Endometrial microvascular endothelial cells (primary cell): ENCODE measurements around the gene TM4SF20. TPM values are rescaled to one million over a fixed set of nuclear protein-coding genes. Genes with fewer than 3 reads are reported as not detected.
"Not testable (repeated sequence)": the region's sequence is repeated elsewhere in the genome, so short reads cannot be mapped to it uniquely, and the experiment has no call there.

Source experiments
- in situ Hi-C: cut with HindIII; loops from 2 replicates; pipeline ENCODE4 v1.10.0; 2017; ENCODE audit warnings: low sequenced_read_pairs, low pct_unique_long_range_greater_than_20kb; ENCODE audit errors: inconsistent ontology term
- total RNA-seq: library from RNA; depleted of rRNA; stranded (reverse); fragments of >200 nt; gene quantifications from one replicate; pipeline ENCODE4 v1.2.3, GENCODE V29; 2015; ENCODE audit errors: inconsistent ontology term

The TM4SF20 gene
- total RNA-seq, 1 donor from 2014 or later = not detected

DNA sequence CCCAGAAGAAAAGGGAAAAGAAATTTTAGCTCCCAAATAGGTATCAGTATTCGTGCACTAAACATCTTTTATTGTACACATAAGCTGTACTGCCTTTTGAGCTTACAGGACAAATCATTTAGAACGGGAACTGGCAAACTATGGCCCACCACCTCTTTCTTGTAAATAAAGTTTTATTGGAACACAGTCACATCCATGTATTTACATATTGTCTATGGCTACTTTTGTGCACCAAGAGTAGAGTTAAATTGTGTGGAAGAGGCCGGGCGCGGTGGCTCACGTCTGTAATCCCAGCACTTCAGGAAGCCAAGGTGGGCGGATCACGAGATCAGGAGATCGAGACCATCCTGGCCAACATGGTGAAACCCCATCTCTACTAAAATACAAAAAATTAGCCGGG lies 5.7 kb downstream of the TM4SF20 start:
- in situ Hi-C loops = no loop called here

GRCh38 chr2:227370791-227371312 lies 8.3 kb downstream of the TM4SF20 start:
- in situ Hi-C loops = no loop called here

DNA sequence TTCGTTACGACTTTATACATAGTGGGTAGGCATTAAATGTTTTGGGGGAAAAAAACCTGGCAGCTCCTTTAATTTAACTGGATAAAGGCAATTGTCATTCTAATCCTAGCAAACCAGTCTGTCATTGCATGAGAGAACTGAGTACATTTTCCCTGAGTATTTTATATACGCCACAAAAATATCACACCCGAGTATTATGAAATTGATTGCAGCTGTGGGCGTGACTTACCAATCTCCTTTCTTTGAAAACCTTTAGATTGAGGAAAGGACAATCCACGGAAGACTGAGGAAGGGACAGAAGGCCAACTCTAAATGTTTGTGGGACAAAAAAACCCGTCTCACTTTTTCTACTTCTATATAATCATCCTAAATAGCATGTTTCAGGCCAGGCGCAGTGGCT lies 9.0 kb downstream of the TM4SF20 start:
- in situ Hi-C loops = no loop called here

- in situ Hi-C loops = no loop called here
Measured at GRCh38 chr2:227368574-227368973, 10.5 kb downstream of the TM4SF20 start.

DNA sequence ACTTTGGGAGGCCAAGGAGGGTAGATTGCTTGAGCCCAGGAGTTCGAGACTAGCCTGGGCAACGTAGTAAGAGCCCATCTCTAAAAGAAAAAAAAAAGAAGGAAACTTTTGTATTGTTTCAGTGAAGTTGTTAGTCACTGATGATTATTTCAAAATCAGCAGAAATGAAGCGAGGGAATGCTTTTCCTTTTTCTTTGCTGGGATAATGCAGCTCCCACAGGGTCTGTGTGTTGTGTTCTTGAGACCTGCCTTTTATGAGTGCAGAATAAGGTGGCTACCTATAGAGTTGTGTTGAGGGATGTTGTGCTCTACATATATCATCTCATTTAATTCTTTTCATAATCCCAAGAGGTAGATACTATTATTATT lies 11.7 kb downstream of the TM4SF20 start:
- in situ Hi-C loops = no loop called here

DNA sequence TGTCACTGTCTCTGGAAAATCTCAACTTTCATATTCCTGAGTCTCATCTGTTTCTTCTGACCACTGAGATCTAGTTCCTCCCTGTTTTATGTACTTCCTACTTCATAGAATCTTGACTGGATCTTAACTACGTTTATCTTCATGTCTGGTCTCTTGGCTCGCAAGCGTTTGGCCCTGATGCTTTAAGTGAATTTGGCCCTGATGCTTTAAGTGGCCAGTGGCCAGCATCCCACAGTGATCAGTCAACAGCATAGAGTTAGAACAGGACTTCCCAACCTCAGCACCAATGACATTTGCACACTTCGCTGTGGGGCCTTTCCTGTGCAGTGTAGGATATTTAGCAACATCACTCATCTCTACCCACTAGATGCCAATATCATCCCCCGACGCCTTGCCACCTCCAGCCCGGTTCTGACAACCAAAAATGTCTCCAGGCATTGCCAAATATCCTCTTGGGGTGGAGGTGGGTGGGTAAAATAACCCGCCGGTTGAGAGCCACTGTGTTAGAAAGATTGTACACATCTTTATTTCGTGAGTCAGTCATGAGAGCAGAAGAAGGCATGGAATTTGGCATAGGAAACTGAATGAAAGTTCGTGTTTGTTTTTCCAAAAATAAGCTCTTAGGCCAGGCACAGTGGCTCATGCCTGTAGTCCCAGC lies 12.2 kb downstream of the TM4SF20 start:
- in situ Hi-C loops = no loop called here

DNA sequence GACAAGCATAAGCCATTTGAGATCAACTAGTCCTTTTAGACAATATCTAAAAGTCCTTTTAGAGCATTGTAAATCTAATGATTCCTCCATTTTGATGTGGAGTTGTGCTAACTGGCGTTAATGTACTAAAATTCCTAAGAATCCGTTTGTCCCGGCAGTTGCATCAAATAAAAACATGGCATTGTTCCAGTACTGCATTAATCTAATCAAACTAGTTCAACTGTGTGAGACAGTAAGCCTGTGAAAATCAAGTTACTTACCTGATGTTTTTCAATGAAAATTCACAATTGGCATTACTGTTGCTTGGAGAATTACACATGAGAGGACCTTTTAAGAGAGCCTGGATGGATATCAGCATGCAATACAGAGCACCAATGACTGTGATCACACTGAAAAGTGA lies 13.3 kb downstream of the TM4SF20 start:
- in situ Hi-C loops = no loop called here

DNA sequence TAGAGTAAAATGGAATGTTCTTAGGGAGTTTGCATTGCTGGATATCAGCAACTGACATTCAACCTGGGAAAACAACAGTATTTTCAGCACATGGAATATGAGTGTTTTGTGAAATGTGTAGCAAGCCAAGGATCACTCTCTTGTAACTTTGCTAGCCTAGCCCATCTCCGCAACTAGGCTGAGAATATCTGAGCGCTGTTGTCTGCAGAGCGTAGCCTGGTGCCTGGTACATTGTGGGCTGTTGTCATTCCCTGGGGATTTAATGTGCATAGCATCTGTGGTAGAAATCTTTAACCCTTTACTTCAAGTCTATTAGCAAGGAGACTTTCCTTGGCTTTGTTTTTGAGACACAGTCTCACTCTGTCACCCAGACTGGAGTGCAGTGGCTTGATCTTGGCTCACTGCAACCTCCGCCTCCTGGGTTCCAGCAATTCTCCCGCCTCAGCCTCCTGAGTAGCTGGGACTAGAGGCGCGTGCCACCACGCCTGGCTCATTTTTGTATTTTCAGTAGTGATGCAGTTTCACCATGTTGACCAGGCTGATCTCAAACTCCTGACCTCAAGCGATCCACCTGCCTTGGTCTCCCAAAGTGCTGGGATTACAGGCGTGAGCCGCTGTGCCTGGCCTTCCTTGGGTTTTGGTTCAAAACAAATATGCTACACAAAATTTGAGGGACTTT lies 14.4 kb downstream of the TM4SF20 start:
- in situ Hi-C loops = not testable (repeated sequence)

DNA sequence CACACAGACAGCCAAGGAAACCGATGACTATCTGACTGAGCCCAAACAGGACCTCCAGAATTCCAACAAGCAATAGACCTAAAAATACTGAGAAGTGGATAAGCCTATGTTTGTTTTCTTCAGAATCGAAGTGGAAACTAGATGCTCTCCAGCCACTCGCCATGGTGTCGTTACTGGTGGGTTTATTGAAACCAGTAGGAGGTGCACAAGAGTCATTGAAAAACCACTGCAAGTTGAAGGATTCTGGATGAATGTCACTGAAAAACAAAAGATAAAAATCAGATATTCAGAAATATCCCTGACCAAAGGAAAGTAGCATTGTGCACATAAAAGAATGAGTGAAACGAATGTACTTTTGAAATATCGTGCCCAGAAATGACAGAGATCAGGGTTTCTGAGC lies 15.3 kb downstream of the TM4SF20 start:
- in situ Hi-C loops = no loop called here

DNA sequence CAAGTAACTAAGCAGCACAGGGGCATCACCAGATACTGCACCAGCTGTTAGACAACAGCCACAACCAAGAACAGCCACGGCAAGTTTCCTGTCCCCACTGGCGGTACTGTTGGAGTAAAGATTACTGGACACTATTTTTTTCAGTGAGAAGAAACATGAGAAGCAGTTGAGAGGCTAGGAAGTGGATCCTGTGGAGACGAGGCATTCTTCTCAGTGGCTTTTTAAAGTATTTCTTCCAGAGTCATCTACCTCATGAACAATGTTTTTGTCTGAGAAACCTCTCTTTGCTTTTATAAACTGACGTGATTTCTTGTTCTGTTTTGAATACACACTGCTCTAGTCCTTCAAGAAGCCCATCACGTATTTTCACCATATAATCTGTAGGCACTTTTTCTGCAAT lies 18.8 kb downstream of the TM4SF20 start:
- in situ Hi-C loops = no loop called here

DNA sequence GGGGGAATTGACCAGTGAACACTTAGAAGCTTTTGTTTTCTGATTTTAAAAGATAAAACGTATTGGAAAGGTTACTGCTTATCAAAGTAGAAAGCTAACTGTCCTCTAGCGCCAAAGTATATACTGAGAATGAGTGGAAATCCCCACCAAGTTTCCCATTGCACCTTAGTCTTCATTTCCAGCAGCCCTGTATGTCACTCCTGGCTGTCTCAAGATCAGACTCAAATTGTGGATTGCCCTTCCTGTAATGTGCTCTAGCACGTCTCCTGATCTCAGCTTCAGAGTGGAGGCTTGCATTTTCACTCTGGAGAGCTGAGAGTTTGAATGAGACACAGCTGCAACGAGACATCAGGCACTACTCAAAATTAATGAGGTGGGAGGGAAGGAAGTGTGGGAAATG lies 27.5 kb downstream of the TM4SF20 start:
- in situ Hi-C loops = no loop called here

DNA sequence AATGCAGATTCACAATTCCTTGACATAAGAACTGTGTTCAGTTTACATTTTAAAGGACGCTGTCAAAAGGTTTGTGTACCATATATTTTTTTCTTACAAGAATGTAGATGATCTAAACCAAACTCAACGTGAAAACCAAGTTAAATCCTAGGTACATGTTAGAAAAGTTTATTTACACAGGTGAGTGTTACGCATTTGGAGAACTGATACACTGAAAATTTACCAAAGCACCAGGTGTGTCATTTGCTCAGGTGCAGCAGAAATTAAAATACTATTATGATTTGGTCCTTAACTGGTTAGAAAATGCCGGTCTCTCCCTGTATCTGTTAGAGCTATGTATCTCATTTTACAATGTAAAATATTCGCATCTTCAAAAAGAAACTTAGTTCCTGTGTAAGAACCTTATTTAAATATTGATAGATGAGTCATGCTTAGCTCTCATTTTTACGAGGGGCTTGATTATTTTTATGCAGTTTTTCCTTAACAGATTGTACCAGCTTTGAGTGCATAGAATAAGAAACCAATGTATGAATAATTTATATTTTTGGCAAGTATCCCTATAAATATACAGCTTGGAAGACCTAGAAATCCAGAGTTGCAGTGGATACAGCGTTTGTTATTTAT lies 29.0 kb downstream of the TM4SF20 start:
- in situ Hi-C loops = no loop called here

DNA sequence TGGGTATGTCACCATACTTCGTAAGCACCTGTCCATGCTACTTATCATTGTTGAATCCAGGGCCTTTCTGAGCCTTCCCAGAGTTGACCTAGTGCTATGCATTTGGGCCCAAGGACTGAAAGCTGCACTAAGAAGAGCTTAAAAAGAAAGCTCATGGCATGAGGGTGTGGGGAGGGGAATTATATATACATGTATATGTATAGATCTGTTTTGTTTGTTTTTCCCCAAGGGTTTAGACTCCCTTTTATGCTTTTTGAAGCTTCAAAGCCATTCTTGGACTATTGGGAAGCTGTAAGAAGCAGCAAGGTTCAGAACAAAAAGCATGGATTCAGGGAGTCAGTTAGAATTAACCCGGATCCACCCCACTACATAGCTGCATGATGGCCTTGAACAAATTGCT lies 30.8 kb downstream of the TM4SF20 start:
- in situ Hi-C loops = no loop called here

GRCh38 chr2:227347117-227347516 lies 32.0 kb downstream of the TM4SF20 start:
- in situ Hi-C loops = no loop called here

DNA sequence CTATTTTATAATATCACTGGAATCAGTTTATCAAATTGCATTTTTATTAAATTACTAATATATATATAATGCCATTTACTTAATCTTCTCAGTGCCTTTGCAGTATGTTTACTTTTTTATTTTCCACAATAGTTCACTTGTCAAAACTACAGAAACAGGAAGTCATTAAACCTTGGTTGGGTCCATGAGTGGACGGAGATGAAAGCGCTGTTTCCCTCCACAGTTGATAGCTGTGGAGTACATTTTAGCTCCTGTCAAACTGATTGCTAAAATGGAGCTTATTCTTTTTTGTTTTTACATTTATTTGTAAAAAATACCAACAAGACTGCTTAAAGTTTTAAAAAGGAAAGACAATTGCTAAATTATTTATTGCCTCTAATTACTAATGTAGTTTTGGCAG lies 34.9 kb downstream of the TM4SF20 start:
- in situ Hi-C loops = no loop called here

- in situ Hi-C loops = no loop called here
Measured at GRCh38 chr2:227341553-227341952, 37.6 kb downstream of the TM4SF20 start.

DNA sequence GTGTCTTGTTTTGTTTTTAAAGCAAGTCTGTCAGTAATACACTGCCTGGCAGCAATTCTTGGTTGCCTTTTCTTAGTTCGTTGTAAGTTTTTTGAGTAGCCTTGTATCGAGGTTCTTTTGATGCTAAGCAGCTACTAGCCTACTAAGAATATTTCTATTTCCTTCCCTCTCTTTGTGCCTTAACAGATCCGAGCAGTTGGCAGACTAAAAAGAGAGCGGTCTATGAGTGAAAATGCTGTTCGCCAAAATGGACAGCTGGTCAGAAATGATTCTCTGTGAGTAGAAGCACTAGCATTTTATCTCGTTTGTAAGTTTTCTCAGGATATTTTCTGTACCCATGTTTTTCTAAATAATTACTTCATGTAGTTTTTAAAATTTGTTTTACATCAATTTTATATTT lies 39.0 kb downstream of the TM4SF20 start:
- in situ Hi-C loops = no loop called here

GRCh38 chr2:227339098-227339599 lies 40.0 kb downstream of the TM4SF20 start:
- in situ Hi-C loops = no loop called here

DNA sequence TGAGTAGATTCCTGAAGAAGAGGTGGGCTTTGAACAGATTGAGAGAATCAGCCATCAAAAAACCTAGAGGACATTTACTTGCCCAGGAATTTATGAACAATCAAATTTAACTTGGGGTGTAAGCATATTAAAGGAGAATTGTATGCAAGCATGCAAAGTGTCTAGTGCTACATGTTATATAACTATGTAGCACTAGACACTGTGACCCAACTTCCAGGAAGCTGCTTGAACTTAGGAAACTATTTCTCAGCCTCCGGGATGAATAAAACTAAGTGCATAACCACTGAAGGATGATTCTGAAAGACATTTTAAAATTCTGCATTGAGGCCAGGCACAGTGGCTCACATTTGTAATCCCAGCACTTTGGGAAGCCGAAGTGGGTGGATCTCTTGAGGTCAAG lies 41.7 kb downstream of the TM4SF20 start:
- in situ Hi-C loops = no loop called here

DNA sequence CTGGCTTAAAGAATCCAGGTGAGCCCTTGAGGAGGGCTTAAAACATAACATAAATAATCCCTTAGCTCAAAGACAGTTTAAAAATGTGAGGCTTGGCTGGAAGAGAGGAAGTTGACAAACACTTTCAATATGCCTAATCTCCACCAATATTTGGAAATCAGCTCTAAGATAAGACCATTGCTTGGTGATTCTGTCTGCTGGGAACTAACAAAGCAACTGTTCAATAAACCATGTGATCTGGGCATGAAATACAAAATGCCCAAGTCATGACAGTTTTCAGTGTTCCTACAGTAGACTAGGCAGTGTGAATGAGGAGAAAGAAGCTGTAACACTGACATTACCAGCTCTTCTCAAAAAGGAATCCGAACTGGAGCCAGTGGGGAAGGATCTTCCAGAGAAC lies 43.4 kb downstream of the TM4SF20 start:
- in situ Hi-C loops = no loop called here
